Cardiac septum (tissue), 1 donor: Measurements from ENCODE around the gene MAPRE2. TPM values are rescaled to one million over a fixed set of nuclear protein-coding genes. Genes with fewer than 3 reads are reported as not detected.

Source experiments
- DNase-seq: peaks from one replicate; pipeline ENCODE4 v3.0.0-alpha.2; 2020; ENCODE audit warnings: low spot score
- intact Hi-C: fragments of 100-400 bp; cut with DNase I; formaldehyde crosslinking; loops from one replicate; pipeline ENCODE4 v1.14.0; 2022
- total RNA-seq: library from RNA; stranded (reverse); fragmentation: NEBNext Ultra II Directional; extraction: Animal tissue kit (Norgen Biotek cat#: 25700); gene quantifications from one replicate; pipeline ENCODE4 v1.2.1, GENCODE V29; 2021
- donor health status: DM: no; HTN: no; CAD: no.

MAPRE2 gene
- total RNA-seq, 1 donor from 2014 or later = 164 TPM

GRCh38 chr18:35029770-35030169 is 11.4 kb upstream of the MAPRE2 start:
- intact Hi-C loops = loop anchor here (10.0 kb wide), 2 partner anchors 215 to 325 kb away; partner anchors contain the start of gene ZNF397
- DNase-seq = no peak

- intact Hi-C loops = no loop called here
- DNase-seq = no peak
These were observed 10.8 kb upstream of the MAPRE2 start for GRCh38 chr18:35030277-35030989.

DNA sequence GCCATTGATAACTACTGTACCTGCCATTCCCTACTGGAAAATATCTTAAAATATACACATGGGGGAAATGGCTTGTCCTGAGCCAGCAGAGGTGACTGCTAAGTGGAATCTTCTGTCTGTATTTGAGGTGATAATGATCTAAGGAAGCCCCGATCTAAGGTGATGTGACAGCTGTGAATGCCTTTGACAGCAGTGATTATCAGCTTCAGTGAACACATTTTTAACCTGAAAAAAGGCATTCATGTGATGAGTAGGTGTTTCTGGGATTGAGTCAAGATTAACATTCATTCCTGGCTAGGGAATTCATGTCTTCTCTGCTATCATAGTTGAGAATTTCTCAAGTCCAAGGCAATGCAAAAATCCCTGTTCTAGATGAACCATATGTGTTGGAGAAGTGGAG is 9.1 kb upstream of the MAPRE2 start:
- intact Hi-C loops = no loop called here
- no peak for DNase-seq

DNA sequence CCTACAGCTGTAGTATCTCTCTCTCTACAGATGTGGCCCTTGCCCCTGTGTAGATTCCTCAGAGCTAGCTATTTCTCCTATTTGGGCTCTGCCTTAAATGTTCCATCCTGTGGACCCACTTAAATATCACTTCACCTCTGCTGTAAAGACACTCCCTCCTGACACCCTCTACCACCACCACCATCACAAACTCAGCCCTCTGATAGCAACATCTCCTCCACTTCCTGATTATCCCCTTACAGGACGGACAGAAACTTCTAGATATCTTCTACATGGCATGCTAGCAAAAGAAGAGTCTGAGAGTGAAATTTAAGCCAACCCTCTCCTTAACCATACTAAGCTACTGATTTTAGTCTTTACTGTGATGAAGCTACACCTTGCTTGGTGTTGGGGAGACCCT is 3.2 kb upstream of the MAPRE2 start:
- no peak for DNase-seq
- intact Hi-C loops = no loop called here

- intact Hi-C loops = no loop called here
- DNase-seq = no peak
These were observed 2.2 kb upstream of the MAPRE2 start for GRCh38 chr18:35038881-35039491.

- no peak for DNase-seq
- intact Hi-C loops = loop anchor here (5.0 kb wide), 3 partner anchors 37 to 77 kb away; no protein-coding TSS in a partner anchor
These were observed 600 bp upstream of the MAPRE2 start for GRCh38 chr18:35040638-35040987.

DNA sequence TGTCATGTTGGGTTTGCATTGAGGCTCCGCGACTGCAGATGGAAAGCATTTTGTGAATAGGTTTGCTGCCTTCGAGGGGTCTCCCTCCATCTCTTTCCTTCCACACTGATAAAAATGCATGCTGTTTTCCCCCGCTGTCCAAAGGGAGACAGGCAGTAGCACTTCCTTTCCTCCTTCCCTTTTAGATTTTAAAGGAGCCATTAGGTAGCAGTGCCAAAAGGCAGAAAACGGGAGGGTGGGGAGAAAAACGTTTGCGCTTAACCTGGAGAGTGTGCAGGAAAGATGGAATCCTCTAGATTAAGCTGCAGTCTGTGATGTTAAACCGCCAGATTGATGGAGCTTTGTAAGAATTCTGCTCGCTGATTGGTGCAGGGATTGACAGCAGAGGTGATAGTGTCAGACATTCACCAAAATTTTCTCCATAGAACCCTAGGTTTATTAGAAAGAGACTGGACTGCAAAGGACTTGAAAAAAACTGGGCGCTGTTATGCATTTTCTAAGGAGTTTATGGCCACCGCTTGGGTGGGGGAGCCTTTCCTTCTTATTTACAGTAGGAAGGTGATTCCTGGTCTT is 688 bp downstream of the MAPRE2 start:
- no peak for DNase-seq
- intact Hi-C loops = loop anchor here (2.0 to 5.0 kb wide), 4 partner anchors 35 to 95 kb away; no protein-coding TSS in a partner anchor

DNA sequence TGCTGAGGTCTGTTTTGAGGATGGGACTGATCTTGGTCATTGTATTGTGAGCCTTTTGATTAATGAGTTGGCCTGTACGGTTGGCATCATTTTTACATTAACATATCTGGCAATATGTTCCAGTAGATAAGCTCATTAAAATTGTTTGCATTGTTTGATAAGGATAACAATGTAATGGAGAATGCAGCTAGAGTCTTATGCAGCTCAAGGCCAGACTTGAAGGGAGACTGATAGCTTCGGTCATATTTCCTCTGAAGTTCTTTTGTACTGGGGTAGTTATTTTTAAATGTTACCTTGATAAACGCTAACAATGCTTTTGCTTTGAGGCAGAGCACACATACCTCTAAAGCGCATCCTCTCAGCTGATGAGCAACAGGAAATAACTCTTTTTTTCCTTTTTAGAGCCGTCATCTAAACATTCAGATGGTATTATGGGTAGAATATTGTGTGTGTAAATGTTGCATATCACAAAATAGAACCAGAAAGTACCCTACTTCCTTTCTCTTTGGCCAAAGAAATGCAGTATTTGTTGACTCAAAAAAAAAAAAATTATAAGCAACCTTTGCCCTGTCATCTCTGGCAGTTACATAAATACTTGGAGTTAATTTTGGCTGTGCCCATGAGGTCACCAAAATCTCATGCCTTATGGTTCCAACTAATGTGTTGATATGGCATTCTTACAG is 1.3 kb downstream of the MAPRE2 start:
- DNase-seq = no peak
- intact Hi-C loops = loop anchor here (2.0 to 5.0 kb wide), 4 partner anchors 35 to 94 kb away; no protein-coding TSS in a partner anchor

- intact Hi-C loops = loop anchor here (2.0 to 5.0 kb wide), 4 partner anchors 34 to 94 kb away; no protein-coding TSS in a partner anchor
These were observed 2.0 kb downstream of the MAPRE2 start for GRCh38 chr18:35043207-35043606.

GRCh38 chr18:35045121-35045520 is 3.9 kb downstream of the MAPRE2 start:
- no peak for DNase-seq
- intact Hi-C loops = no loop called here

More at GRCh38 chr18:35043207-35043606, 2.0 kb downstream of the MAPRE2 start:
- DNase-seq = no peak

DNA sequence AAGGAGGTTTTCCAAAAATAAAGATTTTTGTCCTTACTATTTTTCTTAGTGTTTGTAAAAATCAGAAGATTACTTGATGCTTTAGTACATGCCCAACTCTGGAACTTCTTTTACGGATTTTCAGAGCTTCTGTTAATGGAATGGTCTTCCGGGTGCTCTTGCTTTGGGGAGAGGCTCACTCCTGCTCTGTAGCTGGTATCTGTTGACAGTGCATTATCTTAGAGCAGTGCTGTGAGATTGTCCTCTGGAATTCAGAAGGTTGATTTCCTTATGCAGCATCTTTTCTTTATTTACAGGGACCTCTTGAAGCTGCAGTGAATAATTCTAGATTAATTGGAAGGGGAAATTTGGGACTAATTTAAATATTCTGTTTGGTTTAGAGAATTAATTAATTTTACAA is 4.6 kb downstream of the MAPRE2 start:
- intact Hi-C loops = no loop called here
- no peak for DNase-seq

DNA sequence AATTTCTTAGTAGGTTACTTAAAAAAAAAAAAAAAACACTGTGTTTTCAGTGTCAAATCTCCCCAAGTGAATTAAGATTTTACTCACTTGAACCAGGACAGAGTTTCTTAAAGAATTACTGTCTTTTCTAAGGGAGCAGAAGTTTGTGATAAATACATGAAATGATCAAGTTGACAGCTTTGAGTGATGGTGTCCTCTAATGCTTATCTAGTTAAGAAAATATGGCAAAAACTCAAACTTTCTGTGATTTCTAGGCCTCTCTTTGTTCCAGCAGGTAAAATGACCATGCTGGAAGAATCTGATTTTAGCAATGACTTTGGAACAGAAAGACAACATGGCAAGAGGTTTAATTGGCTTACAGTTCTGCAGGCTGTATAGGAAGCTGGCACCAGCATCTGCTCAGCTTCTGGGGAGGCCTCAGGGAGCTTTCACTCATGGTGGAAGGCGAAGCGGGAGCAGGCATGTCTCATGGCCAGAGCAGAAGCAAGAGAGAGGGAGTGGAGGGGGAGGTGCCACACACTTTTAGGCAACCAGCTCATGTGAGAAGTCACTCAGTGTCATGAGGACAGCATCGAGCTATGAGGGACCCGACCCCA is 6.6 kb downstream of the MAPRE2 start:
- intact Hi-C loops = no loop called here

DNA sequence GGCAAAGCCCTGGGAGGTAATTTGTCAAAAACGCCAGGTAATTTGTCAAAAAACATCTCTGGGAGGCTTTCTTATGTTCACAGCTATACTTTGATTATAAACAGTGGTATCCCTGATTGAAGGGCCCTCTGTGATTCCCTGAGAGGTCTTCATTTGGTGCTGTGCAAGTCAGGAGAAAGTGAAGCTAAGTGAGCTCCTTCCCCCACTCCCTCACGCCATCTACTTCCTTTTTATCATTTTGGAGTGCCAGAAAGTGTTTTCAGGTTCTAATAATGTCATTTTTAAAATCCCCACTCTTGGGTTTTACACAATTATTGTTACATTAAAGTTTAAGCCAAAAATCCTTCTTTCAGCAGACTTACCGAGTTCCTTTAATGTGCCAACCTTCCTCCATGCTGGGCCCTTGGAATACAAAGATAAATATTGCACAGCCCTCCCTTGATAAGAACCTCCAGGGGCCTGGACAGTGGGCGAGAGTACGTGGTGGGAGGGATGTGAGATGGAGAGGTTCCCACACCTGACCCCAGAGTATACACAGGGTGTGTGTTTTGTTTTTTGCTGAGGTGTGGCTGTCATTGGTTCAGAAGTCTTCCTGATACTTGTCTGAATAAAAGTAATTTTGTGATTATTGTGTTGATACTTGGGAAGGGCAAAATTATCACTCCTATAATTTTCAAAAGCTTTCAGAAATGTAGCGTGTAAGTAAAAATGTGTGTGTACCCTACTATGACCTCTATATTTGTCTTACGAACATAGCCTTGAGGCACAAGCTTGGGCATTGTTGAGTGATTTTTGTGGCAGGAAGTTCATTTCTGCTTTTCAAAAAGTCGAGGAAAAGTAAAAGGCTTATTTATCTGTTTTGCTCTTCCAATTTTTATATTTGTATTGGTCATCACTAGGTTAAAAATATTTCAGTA is 8.2 kb downstream of the MAPRE2 start:
- no peak for DNase-seq
- intact Hi-C loops = no loop called here

More for the DNA sequence above, 6.6 kb downstream of the MAPRE2 start:
- no peak for DNase-seq

DNA sequence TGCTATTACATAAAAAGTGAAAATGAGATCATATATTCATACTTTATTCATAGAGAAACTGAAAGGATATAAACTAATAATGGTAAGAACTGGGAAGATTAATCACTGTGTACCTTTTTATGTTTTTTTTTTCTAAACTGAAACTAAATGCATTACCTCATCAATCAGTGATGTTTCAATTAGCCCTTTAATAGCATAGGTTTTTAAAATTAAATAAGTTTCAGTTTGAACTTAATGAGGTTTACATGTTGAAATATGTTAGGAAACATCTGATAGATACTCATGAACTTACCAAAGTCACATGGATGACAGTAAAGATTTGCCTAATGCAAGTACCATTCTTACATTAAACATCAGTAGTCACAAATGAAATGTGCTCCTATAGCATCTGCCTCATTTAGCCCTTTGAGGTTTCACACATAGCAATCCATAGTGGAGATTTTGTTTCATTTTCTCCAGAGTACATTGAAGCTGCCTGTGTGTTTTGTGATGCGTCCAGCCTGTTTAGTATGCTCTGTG is 8.9 kb downstream of the MAPRE2 start:
- intact Hi-C loops = no loop called here

GRCh38 chr18:35050705-35051195 is 9.5 kb downstream of the MAPRE2 start:
- DNase-seq = no peak
- intact Hi-C loops = no loop called here

More for the DNA sequence above, 8.9 kb downstream of the MAPRE2 start:
- DNase-seq = no peak

DNA sequence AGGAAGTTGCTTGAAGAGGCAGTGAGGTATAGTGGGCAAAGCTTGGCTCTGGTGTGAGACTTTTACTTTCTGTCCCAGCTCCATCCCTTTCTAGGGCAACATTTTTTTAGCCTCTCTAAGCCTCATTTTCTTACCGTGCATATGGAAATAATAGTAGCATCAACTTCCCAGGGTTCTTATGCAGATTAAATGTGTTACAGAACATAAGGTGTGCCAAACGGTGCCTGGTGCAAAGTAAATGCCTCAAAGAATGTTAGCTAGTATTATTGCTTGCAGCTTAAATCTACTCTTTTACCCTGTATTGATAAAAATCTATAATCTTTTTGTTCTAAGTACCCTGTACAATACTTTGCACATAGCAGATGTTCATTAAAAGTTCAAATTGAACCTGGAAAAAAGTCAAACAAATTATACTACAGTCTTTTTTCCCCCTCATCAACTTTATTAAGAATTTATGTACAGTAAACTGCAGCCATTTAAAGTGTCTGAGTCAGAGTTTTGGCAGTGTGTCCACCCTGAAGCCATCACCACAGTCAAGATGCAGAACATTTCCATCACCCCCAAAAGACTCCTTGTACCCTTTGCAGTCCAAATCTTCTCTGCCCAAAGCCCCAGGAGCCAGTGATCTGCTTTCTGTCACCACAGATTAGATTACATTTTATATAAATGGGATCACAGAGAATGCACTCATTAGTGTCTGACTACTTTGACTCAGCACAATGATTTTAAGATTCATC is 10.6 kb downstream of the MAPRE2 start:
- intact Hi-C loops = no loop called here
- DNase-seq = no peak

GRCh38 chr18:35054401-35054800 is 13.2 kb downstream of the MAPRE2 start:
- intact Hi-C loops = no loop called here
- no peak for DNase-seq

- intact Hi-C loops = no loop called here
These were observed 13.9 kb downstream of the MAPRE2 start for GRCh38 chr18:35055105-35055504.

More at GRCh38 chr18:35055105-35055504, 13.9 kb downstream of the MAPRE2 start:
- no peak for DNase-seq
